GM19238 (cell line): Measurements from ENCODE around the gene HMOX1.
"Not testable (repeated sequence)": the region's sequence is repeated elsewhere in the genome, so short reads cannot be mapped to it uniquely, and the experiment has no call there.

Experiments used
- DNase-seq: peaks from one replicate; pipeline ENCODE4 v3.0.0; 2011; ENCODE audit warnings: low spot score; ENCODE audit not compliant: insufficient read length

The HMOX1 gene

GRCh38 chr22:35380013-35380412 lies 883 bp upstream of the HMOX1 start:
- no peak for DNase-seq

GRCh38 chr22:35381424-35382009 lies 621 bp downstream of the HMOX1 start:
- no peak for DNase-seq

- no peak for DNase-seq
Measured at GRCh38 chr22:35383679-35384071, 2.8 kb downstream of the HMOX1 start.

- DNase-seq: no peak
Measured at GRCh38 chr22:35384527-35384926, 3.6 kb downstream of the HMOX1 start.

- no peak for DNase-seq
Measured at GRCh38 chr22:35384975-35385588, 4.2 kb downstream of the HMOX1 start.

- DNase-seq: no peak
Measured at GRCh38 chr22:35386670-35387288, 5.9 kb downstream of the HMOX1 start.

- DNase-seq: no peak
Measured at GRCh38 chr22:35390933-35391332, 10.0 kb downstream of the HMOX1 start.

GRCh38 chr22:35392357-35392756 lies 11.5 kb downstream of the HMOX1 start:
- DNase-seq: no peak

- DNase-seq: no peak
Measured at GRCh38 chr22:35393116-35394010, 12.5 kb downstream of the HMOX1 start.

GRCh38 chr22:35394011-35394312 lies 13.1 kb downstream of the HMOX1 start:
- no peak for DNase-seq

- DNase-seq: no peak
Measured at GRCh38 chr22:35394810-35395563, 14.1 kb downstream of the HMOX1 start.

GRCh38 chr22:35396622-35397021 lies 15.7 kb downstream of the HMOX1 start:
- not testable (repeated sequence) for DNase-seq

- DNase-seq: no peak
Measured at GRCh38 chr22:35397095-35397904, 16.4 kb downstream of the HMOX1 start.

GRCh38 chr22:35398591-35398973 lies 17.7 kb downstream of the HMOX1 start:
- DNase-seq: no peak

GRCh38 chr22:35399114-35399677 lies 18.3 kb downstream of the HMOX1 start:
- no peak for DNase-seq

- DNase-seq: peak; percentile 98
Measured at GRCh38 chr22:35399678-35400500, 19.0 kb downstream of the HMOX1 start, which contains the start of gene MCM5. TSS of gene MCM5 (plus strand) at chr22:35400140. CDS start at chr22:35400439, 299 bp downstream.

- no peak for DNase-seq
Measured at GRCh38 chr22:35400501-35400790, 19.6 kb downstream of the HMOX1 start.

GRCh38 chr22:35401863-35402262 lies 21.0 kb downstream of the HMOX1 start:
- DNase-seq: no peak

- DNase-seq: no peak
Measured at GRCh38 chr22:35403356-35403755, 22.5 kb downstream of the HMOX1 start.

GRCh38 chr22:35404176-35404575 lies 23.3 kb downstream of the HMOX1 start:
- no peak for DNase-seq
